ENCODE measurements around the gene RAB6A.

GRCh38 chr11:73670808-73671207, 90.1 kb downstream of the RAB6A start:
- no peak for TF ChIP-seq POLR2A (IDR thresholded peaks at IDR 0.05)
- TF ChIP-seq, protein P1, sequence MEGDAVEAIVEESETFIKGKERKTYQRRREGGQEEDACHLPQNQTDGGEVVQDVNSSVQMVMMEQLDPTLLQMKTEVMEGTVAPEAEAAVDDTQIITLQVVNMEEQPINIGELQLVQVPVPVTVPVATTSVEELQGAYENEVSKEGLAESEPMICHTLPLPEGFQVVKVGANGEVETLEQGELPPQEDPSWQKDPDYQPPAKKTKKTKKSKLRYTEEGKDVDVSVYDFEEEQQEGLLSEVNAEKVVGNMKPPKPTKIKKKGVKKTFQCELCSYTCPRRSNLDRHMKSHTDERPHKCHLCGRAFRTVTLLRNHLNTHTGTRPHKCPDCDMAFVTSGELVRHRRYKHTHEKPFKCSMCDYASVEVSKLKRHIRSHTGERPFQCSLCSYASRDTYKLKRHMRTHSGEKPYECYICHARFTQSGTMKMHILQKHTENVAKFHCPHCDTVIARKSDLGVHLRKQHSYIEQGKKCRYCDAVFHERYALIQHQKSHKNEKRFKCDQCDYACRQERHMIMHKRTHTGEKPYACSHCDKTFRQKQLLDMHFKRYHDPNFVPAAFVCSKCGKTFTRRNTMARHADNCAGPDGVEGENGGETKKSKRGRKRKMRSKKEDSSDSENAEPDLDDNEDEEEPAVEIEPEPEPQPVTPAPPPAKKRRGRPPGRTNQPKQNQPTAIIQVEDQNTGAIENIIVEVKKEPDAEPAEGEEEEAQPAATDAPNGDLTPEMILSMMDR (IDR thresholded peaks at IDR 0.05): no peak

Data from lower leg skin (tissue), 3 donors.